ENCODE results near the gene SYMPK.

DNA sequence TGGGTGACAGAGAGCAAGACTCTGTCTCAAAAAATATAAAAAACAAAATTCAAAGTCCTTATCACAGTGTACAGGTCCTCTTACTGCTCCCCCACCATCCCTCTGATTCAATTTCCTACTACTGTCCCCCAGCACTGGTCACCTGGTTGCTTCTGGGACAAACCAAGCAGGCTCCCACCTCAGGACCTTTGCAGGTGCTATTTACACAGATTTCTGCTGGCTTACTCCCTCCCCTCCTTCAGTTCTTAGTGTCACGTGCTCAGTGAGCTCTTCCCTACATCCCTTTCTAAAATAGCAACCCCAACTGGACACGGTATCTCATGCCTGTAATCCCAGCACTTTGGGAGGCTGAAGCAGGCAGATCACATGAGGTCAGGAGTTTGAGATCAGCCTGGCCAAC lies 17.0 kb upstream of the SYMPK start:
- TF ChIP-seq, protein P1, sequence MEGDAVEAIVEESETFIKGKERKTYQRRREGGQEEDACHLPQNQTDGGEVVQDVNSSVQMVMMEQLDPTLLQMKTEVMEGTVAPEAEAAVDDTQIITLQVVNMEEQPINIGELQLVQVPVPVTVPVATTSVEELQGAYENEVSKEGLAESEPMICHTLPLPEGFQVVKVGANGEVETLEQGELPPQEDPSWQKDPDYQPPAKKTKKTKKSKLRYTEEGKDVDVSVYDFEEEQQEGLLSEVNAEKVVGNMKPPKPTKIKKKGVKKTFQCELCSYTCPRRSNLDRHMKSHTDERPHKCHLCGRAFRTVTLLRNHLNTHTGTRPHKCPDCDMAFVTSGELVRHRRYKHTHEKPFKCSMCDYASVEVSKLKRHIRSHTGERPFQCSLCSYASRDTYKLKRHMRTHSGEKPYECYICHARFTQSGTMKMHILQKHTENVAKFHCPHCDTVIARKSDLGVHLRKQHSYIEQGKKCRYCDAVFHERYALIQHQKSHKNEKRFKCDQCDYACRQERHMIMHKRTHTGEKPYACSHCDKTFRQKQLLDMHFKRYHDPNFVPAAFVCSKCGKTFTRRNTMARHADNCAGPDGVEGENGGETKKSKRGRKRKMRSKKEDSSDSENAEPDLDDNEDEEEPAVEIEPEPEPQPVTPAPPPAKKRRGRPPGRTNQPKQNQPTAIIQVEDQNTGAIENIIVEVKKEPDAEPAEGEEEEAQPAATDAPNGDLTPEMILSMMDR (IDR thresholded peaks at IDR 0.05; ENCODE audit: insufficient read depth, low read length, poor library complexity, severe bottlenecking) = no peak
- TF ChIP-seq EZH2phosphoT487 (conservative IDR thresholded peaks at IDR 0.05; ENCODE audit: low read length) = no peak
